GM23338 (cell line): ENCODE results near the gene CDH4.

Experiments
- CREB1 ChIP-seq: fragments of 250-450 bp; sonication (Bioruptor Pico); IDR thresholded peaks from 2 replicates; pipeline ENCODE4 v1.5.0; 2020; ENCODE audit warnings: low read depth, mild to moderate bottlenecking, moderate library complexity
- CTCF ChIP-seq, 2 experiments: fragments of 200-600 bp in 1 of 2; sonication (generic) in 1 of 2; conservative IDR thresholded peaks; 2 replicates each; pipeline versions ENCODE4 v1.5.1 to v1.6.1; 2016 to 2017; ENCODE audit warnings: antibody characterized with exemption in 2 of 2, low read depth in 2 of 2, mild to moderate bottlenecking in 2 of 2, moderate library complexity in 1 of 2
- EZH2 ChIP-seq: fragments of 200-600 bp; sonication (generic); IDR thresholded peaks from one replicate; pipeline ENCODE4 v1.8.0; 2017; ENCODE audit warnings: antibody characterized with exemption, mild to moderate bottlenecking, low read depth; ENCODE audit not compliant: unreplicated experiment
- EZH2phosphoT487 ChIP-seq: fragments of 200-600 bp; sonication (generic); IDR thresholded peaks from one replicate; pipeline ENCODE4 v1.8.1; 2018; ENCODE audit warnings: antibody characterized with exemption; ENCODE audit not compliant: unreplicated experiment
- POLR2AphosphoS5 ChIP-seq: IDR thresholded peaks from 2 replicates; pipeline ENCODE4 v1.6.1; 2016; ENCODE audit warnings: antibody characterized with exemption, low read depth
- REST ChIP-seq: IDR thresholded peaks from one replicate; pipeline ENCODE4 v1.6.1; 2018; ENCODE audit warnings: antibody characterized with exemption; ENCODE audit not compliant: unreplicated experiment
- STAT1 ChIP-seq: IDR thresholded peaks from one replicate; pipeline ENCODE4 v1.6.1; 2016; ENCODE audit warnings: antibody characterized with exemption; ENCODE audit not compliant: unreplicated experiment
- ZNF114 ChIP-seq: fragments of 250-450 bp; sonication (Bioruptor Pico); IDR thresholded peaks from 2 replicates; pipeline ENCODE4 v1.5.0; 2020; ENCODE audit warnings: mild to moderate bottlenecking, moderate library complexity

GRCh38 chr20:61204206-61204605, 47.9 kb upstream of the CDH4 start:
- TF ChIP-seq REST (no peak), CTCF (conservative IDR thresholded peaks at IDR 0.05; ENCODE audit: low read depth in 2 of 2) (no peak), STAT1 (no peak), EZH2phosphoT487 (no peak), POLR2AphosphoS5 (no peak), EZH2 (no peak), ZNF114 (no peak), CREB1 (CRISPR knock-in tag) (no peak)
